Nephron (organoid): ENCODE measurements around the gene TMEM88.

Experiments
- H3K27ac Mint-ChIP-seq, 3 experiments: 2 replicates each; pipeline ENCODE4 v1.8.0; 2020; ENCODE audit warnings: mixed read lengths in 3 of 3, mild to moderate bottlenecking in 2 of 3, moderate library complexity in 1 of 3
- H3K27me3 Mint-ChIP-seq: 2 replicates; pipeline ENCODE4 v1.8.0; 2021; ENCODE audit warnings: low read depth, mild to moderate bottlenecking, moderate library complexity, mixed read lengths
- H3K36me3 Mint-ChIP-seq: 2 replicates; pipeline ENCODE4 v1.8.0; 2020; ENCODE audit warnings: low read depth, mixed read lengths
- H3K4me1 Mint-ChIP-seq: 2 replicates; pipeline ENCODE4 v1.8.0; 2020; ENCODE audit warnings: mixed read lengths
- H3K4me3 Mint-ChIP-seq, 3 experiments: 2 replicates each; pipeline ENCODE4 v1.8.0; 2020; ENCODE audit warnings: mild to moderate bottlenecking in 3 of 3, mixed read lengths in 3 of 3, moderate library complexity in 2 of 3
- H3K9me3 Mint-ChIP-seq: 2 replicates; pipeline ENCODE4 v1.8.0; 2020; ENCODE audit warnings: mixed read lengths
- CTCF ChIP-seq, 3 experiments: fragments of 200-600 bp; sonication (generic); IDR thresholded peaks; one replicate each; pipeline ENCODE4 v1.5.0; 2021; ENCODE audit warnings: antibody characterized with exemption in 3 of 3; ENCODE audit not compliant: unreplicated experiment in 3 of 3

Gene TMEM88

GRCh38 chr17:7852262-7852670, 2.6 kb upstream of the TMEM88 start:
- Mint-ChIP-seq H3K27me3 (peaks cover 3% of the 10 kb centered on the region), H3K4me3 (no peak overlapping the region), H3K4me1 (peaks cover 5% of the 10 kb centered on the region), H3K27ac (no peak overlapping the region), H3K36me3 (peaks cover 50% of the 10 kb centered on the region), H3K9me3 (no peaks in the 10 kb centered on the region)
- no peak for TF ChIP-seq CTCF (IDR thresholded peaks at IDR 0.05; ENCODE audit: unreplicated experiment in 3 of 3)

DNA sequence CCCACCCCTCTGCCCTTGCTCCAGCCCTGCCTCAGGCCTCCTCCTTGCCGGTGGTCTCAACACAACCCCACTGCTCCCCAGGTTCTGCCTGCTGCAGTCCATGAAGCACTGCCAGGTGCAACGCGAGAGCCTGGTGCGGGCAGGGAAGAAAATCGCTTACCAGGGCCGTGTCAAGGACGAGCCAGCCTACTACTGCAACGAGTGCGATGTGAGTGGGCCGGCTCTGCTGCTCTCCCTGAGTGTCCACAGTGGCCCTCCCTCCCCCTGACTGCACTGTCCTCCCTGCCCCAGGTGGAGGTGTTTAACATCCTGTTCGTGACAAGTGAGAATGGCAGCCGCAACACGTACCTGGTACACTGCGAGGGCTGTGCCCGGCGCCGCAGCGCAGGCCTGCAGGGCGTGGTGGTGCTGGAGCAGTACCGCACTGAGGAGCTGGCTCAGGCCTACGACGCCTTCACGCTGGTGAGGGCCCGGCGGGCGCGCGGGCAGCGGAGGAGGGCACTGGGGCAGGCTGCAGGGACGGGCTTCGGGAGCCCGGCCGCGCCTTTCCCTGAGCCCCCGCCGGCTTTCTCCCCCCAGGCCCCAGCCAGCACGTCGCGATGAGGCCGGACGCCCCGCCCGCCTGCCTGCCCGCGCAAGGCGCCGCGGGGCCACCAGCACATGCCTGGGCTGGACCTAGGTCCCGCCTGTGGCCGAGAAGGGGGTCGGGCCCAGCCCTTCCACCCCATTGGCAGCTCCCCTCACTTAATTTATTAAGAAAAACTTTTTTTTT, 1.8 kb upstream of the TMEM88 start:
- Mint-ChIP-seq H3K4me1 (peaks cover 5% of the 10 kb centered on the region), H3K9me3 (no peaks in the 10 kb centered on the region), H3K27ac (no peak overlapping the region), H3K27me3 (peaks cover 3% of the 10 kb centered on the region), H3K4me3 (no peak overlapping the region), H3K36me3 (peaks cover 49% of the 10 kb centered on the region)
- TF ChIP-seq CTCF (IDR thresholded peaks at IDR 0.05; ENCODE audit: unreplicated experiment in 3 of 3): no peak

DNA sequence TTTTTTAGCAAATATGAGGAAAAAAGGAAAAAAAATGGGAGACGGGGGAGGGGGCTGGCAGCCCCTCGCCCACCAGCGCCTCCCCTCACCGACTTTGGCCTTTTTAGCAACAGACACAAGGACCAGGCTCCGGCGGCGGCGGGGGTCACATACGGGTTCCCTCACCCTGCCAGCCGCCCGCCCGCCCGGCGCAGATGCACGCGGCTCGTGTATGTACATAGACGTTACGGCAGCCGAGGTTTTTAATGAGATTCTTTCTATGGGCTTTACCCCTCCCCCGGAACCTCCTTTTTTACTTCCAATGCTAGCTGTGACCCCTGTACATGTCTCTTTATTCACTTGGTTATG, 1.2 kb upstream of the TMEM88 start:
- no peak for TF ChIP-seq CTCF (IDR thresholded peaks at IDR 0.05; ENCODE audit: unreplicated experiment in 3 of 3)
- H3K4me3 Mint-ChIP-seq: peak overlapping the region; percentile 36 to 66 (median 41)
- H3K36me3 Mint-ChIP-seq: peaks cover 49% of the 10 kb centered on the region
- peaks cover 5% of the 10 kb centered on the region for H3K4me1 Mint-ChIP-seq
- no peaks in the 10 kb centered on the region for H3K9me3 Mint-ChIP-seq
- H3K27me3 Mint-ChIP-seq: peaks cover 3% of the 10 kb centered on the region
- H3K27ac Mint-ChIP-seq: no peak overlapping the region

DNA sequence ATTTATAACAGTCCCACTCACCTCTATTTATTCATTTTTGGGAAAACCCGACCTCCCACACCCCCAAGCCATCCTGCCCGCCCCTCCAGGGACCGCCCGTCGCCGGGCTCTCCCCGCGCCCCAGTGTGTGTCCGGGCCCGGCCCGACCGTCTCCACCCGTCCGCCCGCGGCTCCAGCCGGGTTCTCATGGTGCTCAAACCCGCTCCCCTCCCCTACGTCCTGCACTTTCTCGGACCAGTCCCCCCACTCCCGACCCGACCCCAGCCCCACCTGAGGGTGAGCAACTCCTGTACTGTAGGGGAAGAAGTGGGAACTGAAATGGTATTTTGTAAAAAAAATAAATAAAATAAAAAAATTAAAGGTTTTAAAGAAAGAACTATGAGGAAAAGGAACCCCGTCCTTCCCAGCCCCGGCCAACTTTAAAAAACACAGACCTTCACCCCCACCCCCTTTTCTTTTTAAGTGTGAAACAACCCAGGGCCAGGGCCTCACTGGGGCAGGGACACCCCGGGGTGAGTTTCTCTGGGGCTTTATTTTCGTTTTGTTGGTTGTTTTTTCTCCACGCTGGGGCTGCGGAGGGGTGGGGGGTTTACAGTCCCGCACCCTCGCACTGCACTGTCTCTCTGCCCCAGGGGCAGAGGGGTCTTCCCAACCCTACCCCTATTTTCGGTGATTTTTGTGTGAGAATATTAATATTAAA, 638 bp upstream of the TMEM88 start:
- H3K4me1 Mint-ChIP-seq: peaks cover 5% of the 10 kb centered on the region
- H3K36me3 Mint-ChIP-seq: peaks cover 50% of the 10 kb centered on the region
- no peaks in the 10 kb centered on the region for H3K9me3 Mint-ChIP-seq
- no peak overlapping the region for H3K27ac Mint-ChIP-seq
- peaks cover 3% of the 10 kb centered on the region for H3K27me3 Mint-ChIP-seq
- H3K4me3 Mint-ChIP-seq: peak overlapping the region; percentile 36 to 66 (median 41)
- no peak for TF ChIP-seq CTCF (IDR thresholded peaks at IDR 0.05; ENCODE audit: unreplicated experiment in 3 of 3)

DNA sequence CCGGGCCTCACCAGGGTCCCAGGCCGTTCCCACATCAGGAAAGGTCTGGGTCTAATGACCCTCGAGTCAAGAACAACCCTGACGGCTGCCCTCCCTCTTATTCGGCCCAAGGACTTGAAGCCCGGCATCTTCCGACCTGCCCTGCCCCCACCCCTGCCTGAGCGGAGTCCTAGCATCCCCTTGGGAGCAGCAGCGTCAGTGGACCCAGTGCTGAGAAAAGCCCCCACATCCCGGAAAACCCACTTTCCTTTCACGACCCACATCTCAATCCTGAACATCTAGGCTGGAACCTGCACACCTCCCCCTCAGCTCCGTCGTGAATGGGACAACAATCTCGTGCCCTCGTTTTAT, 769 bp downstream of the TMEM88 start:
- Mint-ChIP-seq H3K27ac (no peak overlapping the region), H3K27me3 (peaks cover 3% of the 10 kb centered on the region), H3K4me3 (no peak overlapping the region), H3K9me3 (no peaks in the 10 kb centered on the region), H3K36me3 (peaks cover 39% of the 10 kb centered on the region), H3K4me1 (peaks cover 5% of the 10 kb centered on the region)
- no peak for TF ChIP-seq CTCF (IDR thresholded peaks at IDR 0.05; ENCODE audit: unreplicated experiment in 3 of 3)
